ENCODE results near the gene VOPP1. TPM values are rescaled to one million over a fixed set of nuclear protein-coding genes. Genes with fewer than 3 reads are reported as not detected.

The VOPP1 gene
- total RNA-seq, 2 donors from 2014 or later: 114 to 120 TPM

DNA sequence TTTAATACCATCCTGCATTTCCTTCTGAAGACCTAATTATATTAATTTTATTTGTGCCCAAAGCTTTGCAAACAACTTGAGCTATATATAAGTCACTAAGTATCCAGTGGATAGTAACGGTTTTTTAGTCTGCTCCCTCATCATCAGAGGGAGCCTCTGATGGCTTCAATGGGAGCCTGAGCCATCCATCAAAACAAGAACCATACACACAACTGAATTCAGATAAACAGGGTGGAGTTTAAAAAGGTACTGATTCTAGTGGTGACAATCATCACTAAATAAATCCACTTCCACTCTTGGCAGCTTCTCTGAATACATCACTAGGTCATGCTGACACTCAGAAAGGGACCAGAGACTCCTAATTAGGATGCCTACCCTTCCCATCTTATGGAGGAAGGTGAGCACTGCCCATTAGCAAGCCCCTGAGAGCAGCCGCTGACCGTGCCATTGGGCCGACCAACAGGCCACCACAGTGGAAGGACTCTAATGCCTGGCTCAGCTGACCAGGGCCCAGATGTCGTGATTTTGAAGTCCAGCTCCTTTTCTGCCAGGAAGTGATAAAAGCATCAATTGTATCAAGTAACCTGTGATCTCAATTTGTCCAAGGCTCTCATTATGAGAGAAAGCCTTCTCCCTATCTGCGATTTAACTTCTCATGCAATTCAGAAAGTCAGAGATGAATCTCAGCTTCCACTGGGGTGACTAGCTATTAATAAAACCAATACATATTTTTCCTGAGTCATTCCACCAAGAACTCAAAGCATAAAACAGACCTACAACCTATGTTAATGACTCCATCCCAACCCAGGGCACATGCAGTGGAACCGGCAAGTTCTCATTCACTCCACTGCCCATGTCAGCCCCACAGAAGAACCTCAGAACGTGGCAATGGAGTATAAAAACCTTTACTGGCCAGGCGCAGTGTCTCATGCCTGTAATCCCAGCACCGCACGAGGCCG, 13.1 kb downstream of the VOPP1 start:
- H3K27me3 Mint-ChIP-seq: no peaks in the 10 kb centered on the region
- peaks cover 82% of the 10 kb centered on the region for H3K4me1 Mint-ChIP-seq
- no peaks in the 10 kb centered on the region for H3K9me3 ChIP-seq (ENCODE audit: control insufficient read depth, low read length, poor library complexity, severe bottlenecking)
- H3K36me3 Mint-ChIP-seq (ENCODE audit: low read depth): peaks cover 4% of the 10 kb centered on the region
- H3K27ac Mint-ChIP-seq: peak overlapping the region; percentile 91
- ATAC-seq (no peak), DNase-seq (no peak)
- H3K4me3 Mint-ChIP-seq: peak overlapping the region; percentile 69

DNA sequence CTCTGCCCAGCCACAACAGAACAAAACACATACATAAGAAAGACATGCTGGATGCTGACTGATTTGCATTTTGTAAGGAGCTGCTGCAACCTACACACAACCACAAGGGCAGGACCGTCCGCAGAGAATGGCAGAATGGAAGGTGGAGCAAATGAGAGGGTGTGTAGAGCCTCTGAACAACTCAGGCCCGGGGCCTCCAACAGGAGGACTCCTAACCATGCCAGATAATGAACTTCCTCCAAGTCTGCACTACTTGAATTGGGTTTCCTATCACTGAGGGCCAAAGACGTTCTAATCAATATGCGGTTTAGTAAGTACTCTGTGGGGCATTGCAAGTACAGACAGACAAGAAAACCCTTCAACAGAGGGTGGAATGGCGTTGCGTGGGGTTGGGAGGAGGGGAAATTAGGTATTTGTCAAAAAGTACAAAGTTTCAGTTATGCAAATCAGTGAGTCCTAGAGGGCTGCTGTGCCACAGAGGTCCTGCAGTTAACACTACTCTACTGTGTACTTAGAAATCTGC, 14.6 kb downstream of the VOPP1 start:
- peak overlapping the region; percentile 91 for H3K27ac Mint-ChIP-seq
- no peaks in the 10 kb centered on the region for H3K27me3 Mint-ChIP-seq
- DNase-seq: no peak
- no peaks in the 10 kb centered on the region for H3K9me3 ChIP-seq (ENCODE audit: control insufficient read depth, low read length, poor library complexity, severe bottlenecking)
- H3K4me1 Mint-ChIP-seq: peaks cover 85% of the 10 kb centered on the region
- ATAC-seq: peak; percentile 62
- H3K36me3 Mint-ChIP-seq (ENCODE audit: low read depth): peaks cover 6% of the 10 kb centered on the region
- peak overlapping the region; percentile 56 for H3K4me3 Mint-ChIP-seq

DNA sequence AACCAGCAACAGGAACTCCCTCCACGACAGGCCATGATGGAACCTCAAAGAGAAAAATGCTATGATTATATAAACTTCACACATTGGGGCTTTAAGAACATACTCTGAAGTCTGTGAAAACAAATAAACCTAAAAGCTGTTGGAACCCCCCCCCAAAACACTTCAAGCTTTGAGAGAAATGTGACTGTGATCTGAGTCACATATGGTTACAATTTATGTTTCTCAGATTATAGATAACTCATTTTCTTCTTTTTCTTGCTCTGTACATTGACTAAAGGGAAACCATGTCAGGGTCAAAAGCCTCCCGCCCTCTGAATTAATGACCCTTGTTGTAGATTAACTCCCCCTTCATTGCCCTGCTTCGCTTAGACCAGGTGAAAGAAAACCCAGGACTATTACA, 15.8 kb downstream of the VOPP1 start:
- DNase-seq: no peak
- H3K4me1 Mint-ChIP-seq: peaks cover 87% of the 10 kb centered on the region
- H3K27ac Mint-ChIP-seq: peak overlapping the region; percentile 91
- H3K4me3 Mint-ChIP-seq: no peak overlapping the region
- H3K36me3 Mint-ChIP-seq (ENCODE audit: low read depth): peaks cover 6% of the 10 kb centered on the region
- no peak for ATAC-seq
- H3K9me3 ChIP-seq (ENCODE audit: control insufficient read depth, low read length, poor library complexity, severe bottlenecking): no peaks in the 10 kb centered on the region
- H3K27me3 Mint-ChIP-seq: no peaks in the 10 kb centered on the region

DNA sequence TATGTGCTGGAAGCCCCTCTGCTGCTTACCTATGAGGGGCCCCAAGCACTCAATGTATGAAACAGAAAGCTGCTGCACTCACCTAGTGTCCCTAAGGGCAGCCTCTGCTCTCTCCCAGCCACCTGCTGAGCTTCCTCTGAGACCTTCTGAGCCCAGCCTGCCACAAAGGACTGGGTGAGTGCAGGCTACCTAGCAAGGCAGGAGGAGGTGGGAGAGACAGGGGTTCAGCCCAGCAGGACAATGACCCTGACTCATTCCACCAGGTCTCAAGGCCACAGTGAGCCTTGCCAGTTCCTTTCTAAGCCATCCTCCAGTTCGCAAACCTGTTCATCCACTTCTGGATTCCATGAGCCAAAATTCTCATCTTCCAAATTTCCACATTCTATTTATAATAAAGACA, 16.3 kb downstream of the VOPP1 start:
- Mint-ChIP-seq H3K27ac (peak overlapping the region; percentile 91), H3K36me3 (ENCODE audit: low read depth) (peaks cover 6% of the 10 kb centered on the region), H3K4me3 (peak overlapping the region; percentile 12), H3K27me3 (no peaks in the 10 kb centered on the region), H3K4me1 (peaks cover 85% of the 10 kb centered on the region)
- ATAC-seq: no peak
- no peak for DNase-seq
- H3K9me3 ChIP-seq (ENCODE audit: control insufficient read depth, low read length, poor library complexity, severe bottlenecking): no peaks in the 10 kb centered on the region

DNA sequence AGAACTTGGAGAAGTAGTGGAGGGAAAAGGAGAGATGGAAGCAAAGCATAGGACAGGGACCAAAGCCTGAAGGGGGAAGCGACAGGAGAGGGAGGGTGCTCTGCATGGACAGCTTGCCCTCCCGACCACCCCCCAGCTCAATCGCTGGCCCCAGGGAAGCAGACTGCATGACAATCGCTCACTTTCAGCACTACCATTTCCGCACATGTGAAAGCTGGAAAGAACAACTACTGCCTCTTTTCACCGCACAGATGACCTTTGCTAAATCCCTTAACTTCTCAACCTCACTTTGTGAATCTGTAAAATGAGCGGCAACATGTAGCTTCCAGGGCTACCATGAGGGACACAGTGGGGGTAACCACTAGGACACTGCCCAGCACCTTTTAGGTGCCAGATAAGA, 17.1 kb downstream of the VOPP1 start:
- Mint-ChIP-seq H3K4me3 (no peak overlapping the region), H3K36me3 (ENCODE audit: low read depth) (peaks cover 4% of the 10 kb centered on the region), H3K4me1 (peaks cover 83% of the 10 kb centered on the region), H3K27me3 (no peaks in the 10 kb centered on the region), H3K27ac (peak overlapping the region; percentile 91)
- ATAC-seq: no peak
- no peaks in the 10 kb centered on the region for H3K9me3 ChIP-seq (ENCODE audit: control insufficient read depth, low read length, poor library complexity, severe bottlenecking)
- no peak for DNase-seq

DNA sequence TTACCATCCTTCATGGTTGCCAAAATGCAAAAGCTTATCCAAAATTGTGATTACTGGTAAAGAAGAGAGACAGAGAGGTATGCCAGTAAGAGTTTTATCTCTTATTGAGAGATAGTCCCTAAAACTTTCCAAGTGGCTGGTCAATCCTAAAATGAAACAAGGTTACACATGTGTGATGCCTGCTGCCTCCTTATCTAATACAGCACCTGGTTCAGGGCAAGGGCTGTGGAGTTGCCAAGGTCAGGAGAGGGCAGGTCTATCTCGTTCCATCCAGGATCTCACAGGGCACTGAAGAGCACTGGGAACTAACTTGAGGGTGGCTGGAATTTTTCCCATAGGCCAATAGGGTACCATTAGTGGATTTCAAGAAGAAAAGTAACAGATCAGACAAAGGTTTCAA, 18.3 kb downstream of the VOPP1 start:
- ATAC-seq (no peak), DNase-seq (no peak)
- no peaks in the 10 kb centered on the region for H3K27me3 Mint-ChIP-seq
- peaks cover 83% of the 10 kb centered on the region for H3K4me1 Mint-ChIP-seq
- H3K9me3 ChIP-seq (ENCODE audit: control insufficient read depth, low read length, poor library complexity, severe bottlenecking): no peaks in the 10 kb centered on the region
- H3K27ac Mint-ChIP-seq: peak overlapping the region; percentile 91
- peaks cover 4% of the 10 kb centered on the region for H3K36me3 Mint-ChIP-seq (ENCODE audit: low read depth)
- H3K4me3 Mint-ChIP-seq: peak overlapping the region; percentile 81

DNA sequence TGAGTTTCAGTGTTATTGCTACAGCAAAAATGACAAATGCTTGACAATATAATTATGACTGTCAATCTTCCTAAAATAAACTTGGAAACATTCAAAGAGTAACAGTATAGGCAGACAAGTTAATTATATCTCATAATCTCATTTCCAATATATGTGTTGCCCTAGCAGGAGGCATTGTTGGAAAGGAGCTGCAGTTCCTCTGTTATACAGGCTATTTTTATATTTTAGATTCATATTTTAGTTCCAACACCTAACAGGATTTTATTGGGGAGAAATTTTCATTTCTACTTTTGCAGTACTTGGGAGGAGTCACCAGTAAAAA, 19.3 kb downstream of the VOPP1 start:
- no peaks in the 10 kb centered on the region for H3K9me3 ChIP-seq (ENCODE audit: control insufficient read depth, low read length, poor library complexity, severe bottlenecking)
- peaks cover 4% of the 10 kb centered on the region for H3K36me3 Mint-ChIP-seq (ENCODE audit: low read depth)
- H3K4me3 Mint-ChIP-seq: no peak overlapping the region
- DNase-seq (no peak), ATAC-seq (no peak)
- peaks cover 86% of the 10 kb centered on the region for H3K4me1 Mint-ChIP-seq
- H3K27me3 Mint-ChIP-seq: no peaks in the 10 kb centered on the region
- peak overlapping the region; percentile 91 for H3K27ac Mint-ChIP-seq

DNA sequence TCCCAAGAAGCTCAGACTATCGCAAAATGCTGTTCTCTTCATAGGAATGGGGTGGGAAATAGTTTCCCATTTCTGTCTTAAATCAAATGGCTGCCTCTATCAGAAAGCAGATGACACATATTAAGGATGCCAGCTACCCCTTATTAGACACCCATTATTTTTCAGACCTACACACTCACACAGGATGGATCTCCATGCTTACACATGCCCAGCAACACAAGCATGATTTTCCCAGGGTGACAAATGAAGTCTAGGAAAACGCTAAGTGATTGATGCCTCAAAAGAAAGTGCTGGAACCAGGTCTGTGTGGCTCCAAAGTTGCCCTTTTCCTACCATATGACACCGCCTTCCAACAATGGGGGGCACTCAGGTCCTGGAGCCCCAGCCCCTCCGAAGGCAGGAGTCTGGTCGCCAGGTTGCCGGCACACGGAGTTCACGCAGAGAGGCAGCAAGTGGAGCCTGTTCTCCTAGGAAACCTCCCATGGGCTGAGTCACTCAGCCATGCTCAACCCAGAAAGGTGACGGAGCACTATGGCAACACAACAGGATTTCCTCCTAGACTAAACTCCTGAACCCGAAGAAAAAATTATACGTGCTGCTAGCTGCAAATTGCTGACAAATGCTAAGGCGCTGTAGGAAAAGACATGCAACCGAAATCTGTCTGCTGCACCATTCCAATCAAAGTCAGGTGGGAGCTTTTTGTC, 19.8 kb downstream of the VOPP1 start:
- Mint-ChIP-seq H3K4me1 (peaks cover 87% of the 10 kb centered on the region), H3K27ac (peak overlapping the region; percentile 2), H3K27me3 (no peaks in the 10 kb centered on the region)

DNA sequence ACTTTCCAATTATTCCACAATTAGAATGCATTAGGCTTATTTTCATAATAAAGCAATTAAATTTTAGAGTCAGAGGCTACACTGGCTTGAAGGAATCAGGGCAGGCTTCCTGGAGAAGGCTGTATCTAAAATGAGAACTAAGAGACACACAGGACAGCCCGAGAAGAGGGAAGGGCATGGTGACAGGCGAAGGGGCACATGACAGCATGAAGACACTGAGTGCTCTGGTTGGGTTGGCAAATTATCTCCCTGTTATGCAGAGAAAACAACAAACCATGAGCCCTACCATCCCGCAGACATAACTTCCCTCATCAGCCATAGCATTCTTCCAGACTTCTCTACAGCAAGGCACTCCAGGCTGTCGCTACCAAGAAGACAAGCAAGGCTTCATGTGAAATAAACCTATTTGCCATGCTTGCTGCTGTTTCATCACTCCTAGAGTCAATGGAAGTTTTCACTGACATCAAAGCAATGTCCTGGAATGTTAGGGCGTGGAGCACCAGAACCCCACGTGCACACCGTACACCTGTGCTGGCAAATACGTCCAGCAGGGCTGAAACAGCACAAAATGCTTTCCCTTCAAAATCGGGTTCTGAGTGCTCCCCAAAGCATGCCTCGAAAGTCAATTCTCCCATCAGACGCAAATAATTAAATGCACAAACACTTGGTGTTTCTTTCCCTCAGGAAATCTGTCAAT, 21.3 kb downstream of the VOPP1 start:
- ATAC-seq (no peak), DNase-seq (no peak)
- Mint-ChIP-seq H3K4me3 (no peak overlapping the region), H3K4me1 (peaks cover 84% of the 10 kb centered on the region), H3K36me3 (ENCODE audit: low read depth) (peaks cover 2% of the 10 kb centered on the region), H3K27ac (no peak overlapping the region), H3K27me3 (no peaks in the 10 kb centered on the region)
- H3K9me3 ChIP-seq (ENCODE audit: control insufficient read depth, low read length, poor library complexity, severe bottlenecking): no peaks in the 10 kb centered on the region

More for the DNA sequence above, 19.8 kb downstream of the VOPP1 start:
- H3K36me3 Mint-ChIP-seq (ENCODE audit: low read depth): peaks cover 4% of the 10 kb centered on the region
- ATAC-seq: peak; percentile 19
- no peaks in the 10 kb centered on the region for H3K9me3 ChIP-seq (ENCODE audit: control insufficient read depth, low read length, poor library complexity, severe bottlenecking)
- no peak for DNase-seq
- H3K4me3 Mint-ChIP-seq: no peak overlapping the region

DNA sequence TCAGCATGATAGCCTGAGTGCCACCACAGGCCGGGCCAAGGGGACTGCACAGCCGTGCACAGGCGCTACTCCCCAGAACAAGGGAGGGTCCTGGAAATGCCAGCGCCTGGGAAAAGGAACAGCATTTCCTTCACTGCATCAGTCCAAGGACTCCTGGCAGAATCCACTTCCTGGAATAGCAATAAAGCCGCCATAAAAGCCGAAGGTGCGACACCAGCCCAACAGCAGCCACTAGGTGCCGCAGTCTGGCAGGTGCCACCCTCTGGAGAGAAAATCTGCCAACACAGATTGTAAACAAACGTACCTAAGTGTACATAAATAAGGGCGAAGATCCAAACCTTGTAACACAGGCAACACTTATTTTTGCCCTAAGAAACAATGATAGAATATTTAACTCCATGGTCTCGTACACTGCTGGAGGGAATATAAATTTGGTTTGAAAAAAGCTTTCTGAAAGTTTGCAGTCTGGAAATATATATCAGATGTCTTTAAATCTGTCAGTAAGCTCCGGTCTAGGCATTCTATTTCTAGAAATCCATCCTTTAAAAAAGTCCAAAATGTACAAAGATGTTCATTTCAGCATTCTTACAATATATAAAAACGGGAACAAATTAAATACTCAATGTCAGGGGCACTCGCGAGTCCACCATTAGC, 22.2 kb downstream of the VOPP1 start:
- H3K4me1 Mint-ChIP-seq: peaks cover 82% of the 10 kb centered on the region
- H3K9me3 ChIP-seq (ENCODE audit: control insufficient read depth, low read length, poor library complexity, severe bottlenecking): no peaks in the 10 kb centered on the region
- H3K27ac Mint-ChIP-seq: peak overlapping the region; percentile 88
- H3K27me3 Mint-ChIP-seq: no peaks in the 10 kb centered on the region
- DNase-seq (no peak), ATAC-seq (no peak)
- H3K4me3 Mint-ChIP-seq: no peak overlapping the region
- peaks cover 2% of the 10 kb centered on the region for H3K36me3 Mint-ChIP-seq (ENCODE audit: low read depth)

DNA sequence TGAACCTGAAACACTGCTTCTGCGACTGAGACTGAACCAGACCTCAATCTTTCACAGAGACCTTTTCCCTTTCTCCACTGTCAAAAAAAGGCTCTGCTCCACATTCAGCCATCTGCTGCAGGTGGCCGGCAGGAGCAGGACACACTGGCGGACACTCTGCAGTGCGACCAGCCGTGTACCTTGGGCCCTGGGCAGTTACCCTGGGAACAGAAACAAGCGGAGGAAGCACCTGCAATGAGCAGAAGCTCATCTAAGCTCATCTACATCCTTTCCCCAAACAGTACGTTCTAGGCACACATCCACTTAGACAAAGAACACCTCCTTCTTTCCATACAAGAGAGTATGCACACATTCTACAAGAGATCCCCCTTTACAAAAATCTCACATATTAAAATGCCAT, 22.8 kb downstream of the VOPP1 start:
- Mint-ChIP-seq H3K27me3 (no peaks in the 10 kb centered on the region), H3K4me1 (peaks cover 75% of the 10 kb centered on the region), H3K36me3 (ENCODE audit: low read depth) (peaks cover 2% of the 10 kb centered on the region), H3K4me3 (peak overlapping the region; percentile 65), H3K27ac (peak overlapping the region; percentile 88)
- ATAC-seq: no peak
- no peaks in the 10 kb centered on the region for H3K9me3 ChIP-seq (ENCODE audit: control insufficient read depth, low read length, poor library complexity, severe bottlenecking)
- no peak for DNase-seq

DNA sequence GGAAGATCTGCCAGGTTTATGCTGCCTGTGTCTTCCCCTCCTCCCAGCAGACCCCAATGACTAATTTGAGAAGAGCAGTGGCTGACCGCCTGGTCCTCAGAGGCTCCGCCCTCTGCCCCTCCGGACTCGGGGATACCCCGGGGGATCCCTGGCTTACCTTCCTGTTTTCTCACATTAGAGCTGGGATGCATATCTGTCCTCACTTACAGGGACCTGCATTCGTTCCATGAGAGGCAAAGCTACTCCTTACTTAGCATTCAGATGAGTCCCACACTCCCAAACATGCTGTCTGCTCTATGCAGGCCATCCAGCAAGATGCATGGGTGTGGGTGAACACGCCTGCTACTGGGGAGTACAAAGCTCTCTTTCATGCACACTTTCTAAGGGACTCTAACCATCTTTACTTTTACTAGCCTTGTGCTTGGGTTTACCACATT, 24.0 kb downstream of the VOPP1 start:
- no peak for DNase-seq
- peaks cover 72% of the 10 kb centered on the region for H3K4me1 Mint-ChIP-seq
- H3K27me3 Mint-ChIP-seq: no peaks in the 10 kb centered on the region
- H3K27ac Mint-ChIP-seq: peak overlapping the region; percentile 88
- no peaks in the 10 kb centered on the region for H3K9me3 ChIP-seq (ENCODE audit: control insufficient read depth, low read length, poor library complexity, severe bottlenecking)
- no peak for ATAC-seq
- H3K36me3 Mint-ChIP-seq (ENCODE audit: low read depth): no peaks in the 10 kb centered on the region
- peak overlapping the region; percentile 25 for H3K4me3 Mint-ChIP-seq
